Fibroblast of the aortic adventitia (primary cell): ENCODE data around the gene MYO18B. TPM values are rescaled to one million over a fixed set of nuclear protein-coding genes. Genes with fewer than 3 reads are reported as not detected.

Experiments
- DNase-seq: peaks from one replicate; pipeline ENCODE4 v3.0.0-alpha.2; 2010; ENCODE audit warnings: low read depth
- H3K4me3 ChIP-seq: 2 replicates; pipeline ENCODE4 v1.5.1; 2011; ENCODE audit warnings: low read depth, mild to moderate bottlenecking, control low read depth, low read length, moderate library complexity
- total RNA-seq: library from RNA; depleted of rRNA; stranded (reverse); fragments of >200 nt; gene quantifications from 2 replicates; pipeline ENCODE4 v1.2.3, GENCODE V29; 2012; ENCODE audit warnings: low replicate concordance
- TF ChIP-seq, protein P1 (sequence below): IDR thresholded peaks from 2 replicates; pipeline ENCODE4 v1.5.1; 2011; ENCODE audit warnings: mild to moderate bottlenecking, low read length, control low read depth, inconsistent platforms; ENCODE audit not compliant: insufficient read depth

MYO18B gene
- total RNA-seq, 1 donor, result not detected

GRCh38 chr22:25966448-25966913 lies 224.5 kb downstream of the MYO18B start:
- H3K4me3 ChIP-seq, result no peak overlapping the region
- DNase-seq, result no peak
- TF ChIP-seq, protein P1, sequence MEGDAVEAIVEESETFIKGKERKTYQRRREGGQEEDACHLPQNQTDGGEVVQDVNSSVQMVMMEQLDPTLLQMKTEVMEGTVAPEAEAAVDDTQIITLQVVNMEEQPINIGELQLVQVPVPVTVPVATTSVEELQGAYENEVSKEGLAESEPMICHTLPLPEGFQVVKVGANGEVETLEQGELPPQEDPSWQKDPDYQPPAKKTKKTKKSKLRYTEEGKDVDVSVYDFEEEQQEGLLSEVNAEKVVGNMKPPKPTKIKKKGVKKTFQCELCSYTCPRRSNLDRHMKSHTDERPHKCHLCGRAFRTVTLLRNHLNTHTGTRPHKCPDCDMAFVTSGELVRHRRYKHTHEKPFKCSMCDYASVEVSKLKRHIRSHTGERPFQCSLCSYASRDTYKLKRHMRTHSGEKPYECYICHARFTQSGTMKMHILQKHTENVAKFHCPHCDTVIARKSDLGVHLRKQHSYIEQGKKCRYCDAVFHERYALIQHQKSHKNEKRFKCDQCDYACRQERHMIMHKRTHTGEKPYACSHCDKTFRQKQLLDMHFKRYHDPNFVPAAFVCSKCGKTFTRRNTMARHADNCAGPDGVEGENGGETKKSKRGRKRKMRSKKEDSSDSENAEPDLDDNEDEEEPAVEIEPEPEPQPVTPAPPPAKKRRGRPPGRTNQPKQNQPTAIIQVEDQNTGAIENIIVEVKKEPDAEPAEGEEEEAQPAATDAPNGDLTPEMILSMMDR, result no peak

GRCh38 chr22:25969286-25969685 lies 227.3 kb downstream of the MYO18B start:
- TF ChIP-seq, protein P1, result no peak
- DNase-seq, result no peak
- H3K4me3 ChIP-seq, result no peak overlapping the region

- TF ChIP-seq, protein P1, result no peak
- H3K4me3 ChIP-seq, result no peak overlapping the region
- DNase-seq, result no peak
These were observed 227.9 kb downstream of the MYO18B start for GRCh38 chr22:25969901-25970300.

GRCh38 chr22:25970374-25970911 lies 228.5 kb downstream of the MYO18B start:
- no peak for DNase-seq
- no peak overlapping the region for H3K4me3 ChIP-seq

DNA sequence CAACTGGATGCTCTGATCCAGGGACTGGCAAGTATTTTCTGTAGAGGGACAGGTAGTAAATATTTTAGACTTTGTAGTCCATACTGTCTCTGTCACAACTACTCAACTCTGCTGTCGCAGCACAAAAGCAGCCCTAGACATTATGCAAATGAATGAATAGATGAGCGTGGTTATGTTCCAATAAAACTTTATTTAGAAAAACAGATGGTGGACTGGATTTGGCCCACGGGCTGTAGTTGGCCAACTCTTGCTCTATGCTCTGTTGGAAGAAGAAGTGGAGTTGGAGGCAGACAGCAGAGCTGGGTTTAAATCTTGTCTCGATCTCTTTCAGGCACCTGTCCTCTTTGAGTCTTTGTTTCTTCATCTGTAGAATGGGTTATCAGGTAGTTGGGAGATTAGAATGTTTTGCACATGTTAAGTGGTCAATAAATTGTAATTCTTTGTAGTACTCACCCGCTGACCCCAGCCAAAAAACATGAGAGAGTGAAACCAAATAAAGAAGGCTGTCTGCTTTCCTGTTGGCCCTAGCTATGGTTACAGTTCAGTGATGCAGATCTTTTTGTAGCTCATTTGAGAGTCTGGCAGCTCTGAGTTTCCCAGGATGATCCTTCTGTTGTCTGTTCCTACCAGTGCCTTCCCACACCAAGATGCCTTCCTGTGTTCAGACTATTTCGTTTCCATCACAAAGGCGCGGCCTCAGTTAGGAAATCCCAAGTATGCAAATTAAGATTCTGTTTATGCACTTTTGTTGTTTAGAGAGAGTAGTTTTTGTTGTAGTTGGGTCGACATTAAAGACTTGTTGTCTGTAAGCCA lies 229.2 kb downstream of the MYO18B start:
- no peak for DNase-seq
- H3K4me3 ChIP-seq, result no peak overlapping the region
- TF ChIP-seq, protein P1, result no peak

More at GRCh38 chr22:25970374-25970911, 228.5 kb downstream of the MYO18B start:
- TF ChIP-seq, protein P1, result no peak

DNA sequence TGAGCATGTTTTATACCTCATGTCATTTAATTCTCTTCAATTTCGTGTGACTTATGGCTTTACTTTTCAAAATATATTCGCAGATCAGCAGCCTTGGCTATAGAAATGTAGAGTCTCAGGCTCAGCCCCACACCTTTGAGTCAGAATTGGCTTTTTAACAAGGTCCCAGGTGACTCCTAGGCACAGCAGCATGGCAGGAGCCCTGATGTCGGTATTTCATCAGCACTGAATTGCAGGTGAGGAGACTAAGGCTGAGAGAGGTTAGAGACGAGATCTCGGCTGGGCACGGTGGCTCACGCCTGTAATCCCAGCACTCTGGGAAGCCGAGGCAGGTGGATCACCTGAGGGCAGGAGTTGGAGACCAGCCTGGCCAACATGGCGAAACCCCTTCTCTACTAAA lies 230.4 kb downstream of the MYO18B start:
- TF ChIP-seq, protein P1, result no peak
- H3K4me3 ChIP-seq, result no peak overlapping the region
- no peak for DNase-seq
